Measurements from ENCODE around the gene TGOLN2.

DNA sequence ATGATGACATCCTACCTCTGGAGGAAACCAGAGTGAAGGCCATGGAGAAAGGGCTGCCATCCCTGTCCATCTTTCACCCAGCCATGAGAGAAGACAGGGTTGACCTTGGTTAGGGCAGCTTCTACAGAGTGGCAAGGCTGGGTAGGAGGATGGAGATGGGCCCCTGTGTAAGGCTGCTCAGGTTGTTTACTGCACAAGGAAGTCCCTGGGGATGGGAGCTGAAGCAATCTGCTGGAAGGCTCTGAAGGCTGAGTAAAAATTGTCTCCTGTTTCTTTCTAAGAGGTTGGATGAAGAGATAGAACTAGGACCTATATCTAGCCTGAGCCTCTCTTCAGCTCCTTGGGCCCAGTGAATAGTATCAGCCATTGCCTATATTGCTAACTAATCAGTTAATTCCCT is 41.1 kb upstream of the TGOLN2 start:
- TF ChIP-seq, protein P1, sequence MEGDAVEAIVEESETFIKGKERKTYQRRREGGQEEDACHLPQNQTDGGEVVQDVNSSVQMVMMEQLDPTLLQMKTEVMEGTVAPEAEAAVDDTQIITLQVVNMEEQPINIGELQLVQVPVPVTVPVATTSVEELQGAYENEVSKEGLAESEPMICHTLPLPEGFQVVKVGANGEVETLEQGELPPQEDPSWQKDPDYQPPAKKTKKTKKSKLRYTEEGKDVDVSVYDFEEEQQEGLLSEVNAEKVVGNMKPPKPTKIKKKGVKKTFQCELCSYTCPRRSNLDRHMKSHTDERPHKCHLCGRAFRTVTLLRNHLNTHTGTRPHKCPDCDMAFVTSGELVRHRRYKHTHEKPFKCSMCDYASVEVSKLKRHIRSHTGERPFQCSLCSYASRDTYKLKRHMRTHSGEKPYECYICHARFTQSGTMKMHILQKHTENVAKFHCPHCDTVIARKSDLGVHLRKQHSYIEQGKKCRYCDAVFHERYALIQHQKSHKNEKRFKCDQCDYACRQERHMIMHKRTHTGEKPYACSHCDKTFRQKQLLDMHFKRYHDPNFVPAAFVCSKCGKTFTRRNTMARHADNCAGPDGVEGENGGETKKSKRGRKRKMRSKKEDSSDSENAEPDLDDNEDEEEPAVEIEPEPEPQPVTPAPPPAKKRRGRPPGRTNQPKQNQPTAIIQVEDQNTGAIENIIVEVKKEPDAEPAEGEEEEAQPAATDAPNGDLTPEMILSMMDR (conservative IDR thresholded peaks at IDR 0.05; ENCODE audit: low read length) = no peak
- no peak for TF ChIP-seq EZH2phosphoT487 (IDR thresholded peaks at IDR 0.05; ENCODE audit: borderline replicate concordance, low read depth, low read length)

All from OCI-LY7 (cell line).